Omental fat pad (tissue), 4 donors: ENCODE results near the gene TMEFF2. TPM values are rescaled to one million over a fixed set of nuclear protein-coding genes. Genes with fewer than 3 reads are reported as not detected.

Source experiments
- ATAC-seq: fragments of 150-250 bp; one replicate; pipeline ENCODE4 v1.9.1; 2016; ENCODE audit warnings: mild to moderate bottlenecking, moderate library complexity; ENCODE audit not compliant: low FRiP score
- DNase-seq: peaks from one replicate; pipeline ENCODE4 v3.0.0-alpha.2; 2019; ENCODE audit warnings: low spot score
- total RNA-seq, 4 donors: library from RNA; depleted of rRNA; stranded (reverse); fragments of >200 nt; gene quantifications; one replicate each; pipeline ENCODE4 v1.1.0, GENCODE V29; 2016
- TF ChIP-seq, protein P1 (sequence below), 3 donors: fragments of 450-650 bp; IDR thresholded peaks; one replicate each; pipeline ENCODE4 v1.5.1; 2016 to 2017; ENCODE audit warnings: antibody characterized with exemption in 3 of 3, mild to moderate bottlenecking in 3 of 3, moderate library complexity in 2 of 3

The TMEFF2 gene
- total RNA-seq, 4 donors from 2014 or later = not detected

DNA sequence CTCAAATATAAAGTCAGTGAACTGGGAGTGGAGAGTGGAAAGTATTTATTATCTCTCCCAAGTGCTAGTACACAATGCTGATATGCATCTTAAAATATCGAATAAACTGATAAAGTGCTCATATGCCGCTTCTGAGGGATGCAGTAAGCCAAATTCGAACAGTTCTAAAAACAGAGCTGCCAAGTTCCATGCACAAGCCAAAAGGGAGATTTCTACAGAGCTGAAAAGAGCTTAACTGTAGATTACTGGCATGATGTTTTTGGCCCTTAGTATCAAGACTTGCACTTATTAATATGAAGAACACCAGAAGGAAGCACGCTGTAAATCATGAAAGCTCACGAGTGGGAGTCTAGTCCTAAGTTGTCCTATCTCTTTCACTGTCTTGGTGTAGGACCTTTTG lies 7.9 kb downstream of the TMEFF2 start:
- ATAC-seq (no peak), DNase-seq (no peak)
- TF ChIP-seq, protein P1, sequence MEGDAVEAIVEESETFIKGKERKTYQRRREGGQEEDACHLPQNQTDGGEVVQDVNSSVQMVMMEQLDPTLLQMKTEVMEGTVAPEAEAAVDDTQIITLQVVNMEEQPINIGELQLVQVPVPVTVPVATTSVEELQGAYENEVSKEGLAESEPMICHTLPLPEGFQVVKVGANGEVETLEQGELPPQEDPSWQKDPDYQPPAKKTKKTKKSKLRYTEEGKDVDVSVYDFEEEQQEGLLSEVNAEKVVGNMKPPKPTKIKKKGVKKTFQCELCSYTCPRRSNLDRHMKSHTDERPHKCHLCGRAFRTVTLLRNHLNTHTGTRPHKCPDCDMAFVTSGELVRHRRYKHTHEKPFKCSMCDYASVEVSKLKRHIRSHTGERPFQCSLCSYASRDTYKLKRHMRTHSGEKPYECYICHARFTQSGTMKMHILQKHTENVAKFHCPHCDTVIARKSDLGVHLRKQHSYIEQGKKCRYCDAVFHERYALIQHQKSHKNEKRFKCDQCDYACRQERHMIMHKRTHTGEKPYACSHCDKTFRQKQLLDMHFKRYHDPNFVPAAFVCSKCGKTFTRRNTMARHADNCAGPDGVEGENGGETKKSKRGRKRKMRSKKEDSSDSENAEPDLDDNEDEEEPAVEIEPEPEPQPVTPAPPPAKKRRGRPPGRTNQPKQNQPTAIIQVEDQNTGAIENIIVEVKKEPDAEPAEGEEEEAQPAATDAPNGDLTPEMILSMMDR (IDR thresholded peaks at IDR 0.05) = no peak

DNA sequence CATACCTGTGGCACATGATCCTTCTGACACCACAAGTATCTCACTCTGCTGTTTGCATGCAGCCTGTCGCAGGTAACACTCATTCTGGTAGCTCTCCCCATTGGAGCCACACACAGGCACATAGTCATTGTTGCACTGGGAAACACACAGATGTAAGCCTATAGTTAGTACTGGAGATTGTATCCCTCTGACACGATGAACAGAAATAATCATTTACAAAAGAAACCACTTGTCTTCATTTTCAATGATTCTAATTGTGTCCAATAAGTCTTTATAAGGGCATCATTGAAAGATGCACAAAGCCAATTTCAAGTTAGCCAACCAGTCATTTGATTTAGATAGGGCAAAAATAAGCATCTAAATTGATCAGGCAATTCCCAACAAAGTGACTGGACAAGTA lies 10.4 kb downstream of the TMEFF2 start:
- ATAC-seq (no peak), DNase-seq (no peak)
- TF ChIP-seq, protein P1 (IDR thresholded peaks at IDR 0.05) = no peak

DNA sequence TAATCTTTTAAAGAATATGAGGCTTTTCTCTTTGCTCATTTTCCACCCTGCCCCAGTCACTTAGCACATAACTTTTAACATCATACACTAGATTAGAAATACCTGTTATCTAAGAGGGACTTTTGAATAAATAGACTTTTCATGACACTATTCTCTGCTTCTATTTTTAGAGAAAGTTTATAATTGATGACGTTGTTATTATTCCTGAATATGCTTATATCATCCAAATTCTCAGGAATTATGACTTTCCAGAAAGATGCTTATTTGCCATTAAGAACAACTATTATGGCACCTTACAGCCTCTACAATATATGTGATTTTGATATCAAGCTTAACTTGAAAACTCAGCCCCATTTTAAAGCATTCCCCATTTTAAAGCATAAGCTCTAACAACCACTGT lies 11.4 kb downstream of the TMEFF2 start:
- TF ChIP-seq, protein P1 (IDR thresholded peaks at IDR 0.05) = no peak
- DNase-seq (no peak), ATAC-seq (no peak)

DNA sequence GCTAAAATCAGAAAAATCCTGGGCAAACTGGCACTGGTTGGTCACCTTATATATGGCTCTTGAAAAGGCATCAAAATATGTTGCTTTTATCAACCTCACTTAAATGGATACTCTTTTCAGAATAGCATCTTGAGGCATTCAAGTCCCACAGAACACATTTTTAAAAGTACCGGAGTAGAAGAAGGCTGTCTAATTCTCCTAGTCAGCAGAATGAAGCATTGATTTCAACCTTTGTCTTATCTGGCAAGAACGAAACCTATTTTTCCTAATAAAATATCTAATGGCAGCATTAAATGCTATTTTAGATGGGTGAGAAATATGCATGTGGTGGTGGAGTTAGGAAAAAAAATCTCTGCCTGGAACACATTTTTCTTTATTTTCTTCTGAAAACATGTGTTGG lies 27.8 kb downstream of the TMEFF2 start:
- no peak for ATAC-seq
- TF ChIP-seq, protein P1 (IDR thresholded peaks at IDR 0.05) = no peak

DNA sequence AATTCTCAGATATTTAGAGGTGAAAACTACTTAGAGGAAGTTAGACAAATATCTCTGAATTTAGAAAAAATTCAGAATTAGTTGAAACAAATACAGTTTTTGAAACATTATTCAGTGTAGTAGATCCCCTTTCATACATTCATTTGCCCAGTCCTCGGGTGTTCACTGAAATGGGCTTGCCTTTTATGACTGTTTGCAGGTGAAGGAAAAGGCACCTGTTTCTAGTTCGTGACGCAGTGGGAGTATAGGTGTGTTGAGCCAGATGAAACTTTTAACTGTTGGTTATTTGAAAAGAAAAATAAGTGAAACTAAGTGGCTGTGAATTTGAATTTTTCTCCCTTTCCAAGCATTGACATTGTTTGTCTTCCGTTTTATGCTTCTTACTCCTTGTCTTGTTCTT lies 28.9 kb downstream of the TMEFF2 start:
- TF ChIP-seq, protein P1 (IDR thresholded peaks at IDR 0.05) = no peak
- ATAC-seq = no peak

More for the DNA sequence above, 27.8 kb downstream of the TMEFF2 start:
- DNase-seq = no peak

DNA sequence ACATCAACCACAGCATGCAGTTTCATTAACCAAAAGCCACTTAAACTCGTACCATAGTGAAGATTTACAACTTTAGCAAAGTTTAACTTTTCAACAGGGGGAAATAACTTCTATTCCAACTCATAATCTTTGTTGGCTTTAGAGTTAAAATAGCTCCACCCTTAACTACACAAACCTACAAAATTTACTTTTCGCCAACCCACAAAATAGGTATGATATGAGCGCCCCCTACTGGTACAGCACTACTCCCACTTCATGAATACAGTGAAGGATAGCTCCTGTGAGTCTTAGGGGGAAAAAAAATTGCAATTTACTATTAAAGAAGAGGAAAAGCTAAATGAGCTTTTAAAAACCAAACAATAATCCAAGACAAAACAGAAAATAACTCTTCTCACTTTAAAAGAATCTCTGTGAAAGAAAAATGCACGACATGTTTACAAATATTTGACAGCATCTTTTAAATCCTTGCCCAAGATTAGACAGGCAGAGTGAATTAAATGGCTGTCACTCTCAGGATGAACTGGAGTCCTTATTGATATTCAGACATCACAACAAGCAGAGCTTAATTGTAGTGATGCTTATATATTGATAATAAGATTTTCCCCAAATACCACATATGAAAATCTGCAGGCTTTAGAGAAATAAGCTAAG lies 32.2 kb downstream of the TMEFF2 start:
- DNase-seq (peak; percentile 81), ATAC-seq (peak; percentile 67)
- TF ChIP-seq, protein P1 (IDR thresholded peaks at IDR 0.05) = peak in 2 of 3 donors; percentile 64 to 94

More for the DNA sequence above, 28.9 kb downstream of the TMEFF2 start:
- DNase-seq = no peak

DNA sequence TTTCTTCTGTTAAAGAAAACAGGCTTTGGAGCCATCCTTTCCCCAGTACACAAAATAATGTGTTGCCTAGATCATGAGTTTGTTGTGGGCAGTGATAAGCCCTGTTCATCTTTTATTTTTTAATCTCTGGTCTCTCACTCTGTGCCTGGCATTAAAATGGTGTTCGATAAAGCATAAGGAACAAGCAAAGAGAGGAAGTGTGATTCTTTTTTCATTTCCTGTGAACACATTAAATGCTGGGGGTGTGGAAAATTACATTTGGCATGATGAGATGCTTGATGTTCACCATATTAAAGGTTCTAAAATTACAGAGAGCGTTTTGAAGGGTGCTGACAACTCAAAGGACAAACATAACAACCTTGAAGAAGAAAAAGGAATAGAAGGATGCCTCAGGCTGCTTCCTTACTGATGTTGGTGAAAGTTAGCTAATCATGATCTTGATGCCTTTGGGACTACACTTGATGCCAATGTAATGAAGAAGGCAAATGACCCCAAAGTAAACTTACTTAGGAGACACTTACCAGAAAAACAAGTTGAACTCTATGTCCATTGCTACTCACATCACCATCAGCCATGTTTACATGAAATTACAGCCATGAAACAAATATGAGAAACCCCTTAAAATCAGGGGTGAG lies 33.0 kb downstream of the TMEFF2 start:
- TF ChIP-seq, protein P1 (IDR thresholded peaks at IDR 0.05) = no peak
- ATAC-seq (no peak), DNase-seq (no peak)
